Measurements from ENCODE around the gene AUTS2.

- TF ChIP-seq, protein P1, sequence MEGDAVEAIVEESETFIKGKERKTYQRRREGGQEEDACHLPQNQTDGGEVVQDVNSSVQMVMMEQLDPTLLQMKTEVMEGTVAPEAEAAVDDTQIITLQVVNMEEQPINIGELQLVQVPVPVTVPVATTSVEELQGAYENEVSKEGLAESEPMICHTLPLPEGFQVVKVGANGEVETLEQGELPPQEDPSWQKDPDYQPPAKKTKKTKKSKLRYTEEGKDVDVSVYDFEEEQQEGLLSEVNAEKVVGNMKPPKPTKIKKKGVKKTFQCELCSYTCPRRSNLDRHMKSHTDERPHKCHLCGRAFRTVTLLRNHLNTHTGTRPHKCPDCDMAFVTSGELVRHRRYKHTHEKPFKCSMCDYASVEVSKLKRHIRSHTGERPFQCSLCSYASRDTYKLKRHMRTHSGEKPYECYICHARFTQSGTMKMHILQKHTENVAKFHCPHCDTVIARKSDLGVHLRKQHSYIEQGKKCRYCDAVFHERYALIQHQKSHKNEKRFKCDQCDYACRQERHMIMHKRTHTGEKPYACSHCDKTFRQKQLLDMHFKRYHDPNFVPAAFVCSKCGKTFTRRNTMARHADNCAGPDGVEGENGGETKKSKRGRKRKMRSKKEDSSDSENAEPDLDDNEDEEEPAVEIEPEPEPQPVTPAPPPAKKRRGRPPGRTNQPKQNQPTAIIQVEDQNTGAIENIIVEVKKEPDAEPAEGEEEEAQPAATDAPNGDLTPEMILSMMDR (IDR thresholded peaks at IDR 0.05 in 2 of 3, conservative IDR thresholded peaks at IDR 0.05 in 1 of 3; ENCODE audit: insufficient read depth in 2 of 3, low read depth in 1 of 3, low read length in 3 of 3) = no peak
- TF ChIP-seq ARNT (IDR thresholded peaks at IDR 0.05) (no peak), ZNF354B (CRISPR knock-in tag; IDR thresholded peaks at IDR 0.05) (no peak), HBP1 (CRISPR knock-in tag; IDR thresholded peaks at IDR 0.05) (no peak), TBL1XR1 (IDR thresholded peaks at IDR 0.05; ENCODE audit: low read length in 2 of 2) (no peak), FOXK1 (CRISPR knock-in tag; IDR thresholded peaks at IDR 0.05; ENCODE audit: borderline replicate concordance) (no peak)
- TF ChIP-seq, protein P2, sequence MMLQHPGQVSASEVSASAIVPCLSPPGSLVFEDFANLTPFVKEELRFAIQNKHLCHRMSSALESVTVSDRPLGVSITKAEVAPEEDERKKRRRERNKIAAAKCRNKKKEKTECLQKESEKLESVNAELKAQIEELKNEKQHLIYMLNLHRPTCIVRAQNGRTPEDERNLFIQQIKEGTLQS (IDR thresholded peaks at IDR 0.05) = no peak
- TF ChIP-seq, protein P2 (CRISPR knock-in tag; conservative IDR thresholded peaks at IDR 0.05) = no peak
- TF ChIP-seq, protein P3, sequence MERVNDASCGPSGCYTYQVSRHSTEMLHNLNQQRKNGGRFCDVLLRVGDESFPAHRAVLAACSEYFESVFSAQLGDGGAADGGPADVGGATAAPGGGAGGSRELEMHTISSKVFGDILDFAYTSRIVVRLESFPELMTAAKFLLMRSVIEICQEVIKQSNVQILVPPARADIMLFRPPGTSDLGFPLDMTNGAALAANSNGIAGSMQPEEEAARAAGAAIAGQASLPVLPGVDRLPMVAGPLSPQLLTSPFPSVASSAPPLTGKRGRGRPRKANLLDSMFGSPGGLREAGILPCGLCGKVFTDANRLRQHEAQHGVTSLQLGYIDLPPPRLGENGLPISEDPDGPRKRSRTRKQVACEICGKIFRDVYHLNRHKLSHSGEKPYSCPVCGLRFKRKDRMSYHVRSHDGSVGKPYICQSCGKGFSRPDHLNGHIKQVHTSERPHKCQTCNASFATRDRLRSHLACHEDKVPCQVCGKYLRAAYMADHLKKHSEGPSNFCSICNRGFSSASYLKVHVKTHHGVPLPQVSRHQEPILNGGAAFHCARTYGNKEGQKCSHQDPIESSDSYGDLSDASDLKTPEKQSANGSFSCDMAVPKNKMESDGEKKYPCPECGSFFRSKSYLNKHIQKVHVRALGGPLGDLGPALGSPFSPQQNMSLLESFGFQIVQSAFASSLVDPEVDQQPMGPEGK (CRISPR knock-in tag; IDR thresholded peaks at IDR 0.05; ENCODE audit: borderline replicate concordance) = no peak
Observed at GRCh38 chr7:69935107-69935506, 336.8 kb downstream of the AUTS2 start.
